WERI-Rb-1 (cell line): Measurements from ENCODE around the gene YIF1B.

Source experiments
- DNase-seq: peaks from one replicate; pipeline ENCODE4 v3.0.0-alpha.2; 2020
- H3K27ac ChIP-seq: fragments of 250-450 bp; sonication (Bioruptor Pico); 2 replicates; pipeline ENCODE4 v1.5.1; 2020; ENCODE audit warnings: mild to moderate bottlenecking, moderate library complexity
- H3K27me3 ChIP-seq: fragments of 250-450 bp; sonication (Bioruptor Pico); 2 replicates; pipeline ENCODE4 v1.5.1; 2021; ENCODE audit warnings: mild to moderate bottlenecking, low read depth, moderate library complexity; ENCODE audit not compliant: insufficient read depth, severe bottlenecking
- H3K36me3 ChIP-seq: fragments of 250-450 bp; sonication (Bioruptor Pico); 2 replicates; pipeline ENCODE4 v1.5.1; 2020; ENCODE audit warnings: mild to moderate bottlenecking, moderate library complexity
- H3K4me3 ChIP-seq: 2 replicates; pipeline ENCODE4 v1.5.1; 2011; ENCODE audit warnings: low read depth, mild to moderate bottlenecking, control low read depth, low read length
- H3K9me3 ChIP-seq: fragments of 250-450 bp; sonication (Bioruptor Pico); 2 replicates; pipeline ENCODE4 v1.5.1; 2021; ENCODE audit warnings: mild to moderate bottlenecking, moderate library complexity; ENCODE audit not compliant: severe bottlenecking
- TF ChIP-seq, protein P1 (sequence below): IDR thresholded peaks from 2 replicates; pipeline ENCODE4 v1.5.1; 2011; ENCODE audit warnings: low read depth, mild to moderate bottlenecking, control low read depth, inconsistent platforms, low read length

YIF1B gene

DNA sequence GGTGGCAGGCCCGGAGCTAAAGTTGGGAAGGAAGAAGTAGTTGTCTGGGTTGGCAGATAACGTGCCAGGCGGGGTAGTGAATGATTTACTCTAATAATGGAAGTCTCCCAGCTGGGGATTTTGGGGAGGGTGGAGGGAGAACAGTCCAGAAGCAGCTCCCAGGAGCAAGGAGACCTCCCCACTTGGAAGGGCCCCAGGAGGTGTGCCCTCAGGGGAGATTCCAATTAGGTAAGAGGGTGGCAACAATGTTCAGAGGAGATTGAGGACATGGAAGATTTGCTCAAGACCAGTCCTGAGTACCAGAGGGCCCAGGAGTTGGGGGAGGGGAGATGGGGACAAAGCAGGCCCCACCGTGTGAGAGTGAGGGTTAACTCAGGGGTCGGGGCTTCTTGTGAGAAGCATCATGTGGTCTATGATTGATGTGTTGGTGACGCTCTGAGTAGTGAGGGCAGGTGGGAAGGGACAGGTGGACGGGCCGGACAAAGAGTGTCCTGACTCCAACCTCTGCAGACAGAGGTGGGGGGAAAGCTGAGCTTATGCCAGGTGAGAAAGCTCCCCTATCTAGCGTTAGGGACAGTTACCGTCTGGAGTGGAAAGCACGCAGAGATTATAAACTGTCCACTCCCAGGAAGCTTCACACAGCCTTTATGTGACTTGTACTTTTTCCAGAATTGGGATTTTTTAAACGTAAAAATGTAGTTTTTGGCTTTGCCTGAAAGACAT, 47.8 kb downstream of the YIF1B start:
- peak; percentile 61 for DNase-seq
- H3K36me3 ChIP-seq = no peaks in the 10 kb centered on the region
- no peaks in the 10 kb centered on the region for H3K9me3 ChIP-seq
- TF ChIP-seq, protein P1, sequence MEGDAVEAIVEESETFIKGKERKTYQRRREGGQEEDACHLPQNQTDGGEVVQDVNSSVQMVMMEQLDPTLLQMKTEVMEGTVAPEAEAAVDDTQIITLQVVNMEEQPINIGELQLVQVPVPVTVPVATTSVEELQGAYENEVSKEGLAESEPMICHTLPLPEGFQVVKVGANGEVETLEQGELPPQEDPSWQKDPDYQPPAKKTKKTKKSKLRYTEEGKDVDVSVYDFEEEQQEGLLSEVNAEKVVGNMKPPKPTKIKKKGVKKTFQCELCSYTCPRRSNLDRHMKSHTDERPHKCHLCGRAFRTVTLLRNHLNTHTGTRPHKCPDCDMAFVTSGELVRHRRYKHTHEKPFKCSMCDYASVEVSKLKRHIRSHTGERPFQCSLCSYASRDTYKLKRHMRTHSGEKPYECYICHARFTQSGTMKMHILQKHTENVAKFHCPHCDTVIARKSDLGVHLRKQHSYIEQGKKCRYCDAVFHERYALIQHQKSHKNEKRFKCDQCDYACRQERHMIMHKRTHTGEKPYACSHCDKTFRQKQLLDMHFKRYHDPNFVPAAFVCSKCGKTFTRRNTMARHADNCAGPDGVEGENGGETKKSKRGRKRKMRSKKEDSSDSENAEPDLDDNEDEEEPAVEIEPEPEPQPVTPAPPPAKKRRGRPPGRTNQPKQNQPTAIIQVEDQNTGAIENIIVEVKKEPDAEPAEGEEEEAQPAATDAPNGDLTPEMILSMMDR = no peak
- no peaks in the 10 kb centered on the region for H3K27me3 ChIP-seq
- peak overlapping the region; percentile 87 for H3K27ac ChIP-seq
- H3K4me3 ChIP-seq = no peak overlapping the region

DNA sequence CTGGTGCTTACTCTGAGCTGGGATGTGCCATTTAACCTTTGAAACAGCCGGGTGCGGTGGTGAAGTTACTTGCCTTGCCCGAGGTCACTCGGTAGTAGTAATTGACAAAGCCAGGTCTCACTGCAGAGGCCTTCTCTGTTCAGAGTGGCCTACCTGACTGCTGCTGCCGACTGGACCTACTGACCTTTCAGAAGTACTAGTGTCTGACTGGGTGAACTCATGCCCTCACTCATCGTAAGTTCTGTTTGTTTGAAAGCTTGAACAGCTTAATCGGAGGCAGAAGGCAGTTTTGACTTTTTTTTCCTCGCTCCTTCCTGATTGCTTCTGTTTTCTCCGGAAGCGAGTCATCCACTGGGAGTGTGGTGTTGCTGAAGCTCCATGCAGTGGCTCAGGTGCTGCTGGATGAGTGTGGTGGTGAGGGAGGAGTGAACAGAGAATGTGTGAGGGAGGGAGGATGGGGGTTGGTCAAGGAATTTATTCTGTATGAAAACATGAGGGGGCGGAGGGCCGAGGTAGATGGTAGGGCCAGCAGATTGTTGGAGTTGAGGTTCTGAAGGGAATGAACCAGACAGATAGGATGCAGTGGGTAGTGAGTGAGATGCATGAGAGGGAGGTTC, 48.7 kb downstream of the YIF1B start:
- Histone ChIP-seq H3K27me3 (no peaks in the 10 kb centered on the region), H3K27ac (peak overlapping the region; percentile 87), H3K36me3 (no peaks in the 10 kb centered on the region), H3K9me3 (no peaks in the 10 kb centered on the region), H3K4me3 (no peak overlapping the region)
- no peak for DNase-seq
- TF ChIP-seq, protein P1 = no peak

DNA sequence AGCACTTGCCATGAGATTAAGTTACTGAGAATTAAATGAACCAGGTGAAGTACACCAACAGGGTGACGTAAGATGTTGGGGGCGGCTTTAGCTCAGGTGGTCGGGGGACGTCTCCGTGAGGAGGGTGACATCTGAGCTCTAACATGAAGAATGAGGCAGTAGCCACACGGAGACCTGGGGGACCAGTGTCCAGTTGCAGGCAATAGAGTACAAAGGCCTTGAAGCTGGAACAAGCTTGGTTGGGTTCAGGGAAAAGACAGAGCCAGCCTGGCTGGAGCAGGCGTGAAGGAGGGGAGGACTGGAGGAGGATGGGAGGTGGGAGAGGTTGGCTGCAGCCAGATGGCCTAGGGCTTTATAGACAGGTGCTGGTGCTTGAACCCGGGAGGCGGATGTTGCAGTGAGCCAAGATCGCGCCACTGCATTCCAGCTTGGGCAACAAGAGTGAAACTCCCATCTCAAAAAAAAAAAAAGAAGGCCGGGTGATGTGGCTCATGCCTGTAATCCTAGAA, 49.8 kb downstream of the YIF1B start:
- peak overlapping the region; percentile 87 for H3K27ac ChIP-seq
- DNase-seq = peak; percentile 68

DNA sequence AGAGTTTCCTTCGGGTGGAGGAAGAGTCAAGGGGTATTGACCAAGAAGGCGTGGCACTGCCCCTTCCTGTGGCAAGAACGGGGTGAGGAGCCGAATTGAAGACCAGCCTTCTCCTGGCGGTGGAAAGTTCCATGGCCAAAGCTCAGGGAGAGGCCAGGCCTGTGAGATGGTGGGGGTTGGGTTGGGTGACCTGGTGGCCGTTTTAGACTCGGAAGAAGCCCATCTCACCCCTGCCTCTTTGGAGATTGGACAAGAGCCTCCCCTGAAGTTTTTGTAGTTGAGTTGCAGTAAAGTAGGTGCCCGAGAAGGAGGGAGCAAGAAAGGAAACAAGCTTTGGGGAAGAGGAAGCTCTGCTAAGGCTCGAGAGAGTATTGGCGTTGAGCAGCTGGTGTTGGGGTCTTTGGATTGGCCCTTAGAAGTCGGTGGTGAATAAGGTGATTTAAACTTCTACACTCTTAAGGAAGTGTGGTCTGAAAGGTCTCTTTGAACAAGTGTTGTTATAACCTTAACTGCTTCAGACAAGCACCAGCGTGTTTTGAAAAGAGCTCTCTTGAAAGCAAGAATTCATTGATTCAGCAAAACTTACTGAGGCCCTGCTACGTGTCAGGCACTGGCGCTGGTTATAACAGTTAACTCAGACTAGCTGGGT, 50.4 kb downstream of the YIF1B start:
- peak overlapping the region; percentile 87 for H3K27ac ChIP-seq
- no peaks in the 10 kb centered on the region for H3K9me3 ChIP-seq
- TF ChIP-seq, protein P1 = no peak
- H3K27me3 ChIP-seq = no peaks in the 10 kb centered on the region
- H3K4me3 ChIP-seq = no peak overlapping the region
- H3K36me3 ChIP-seq = no peaks in the 10 kb centered on the region
- no peak for DNase-seq

More for the DNA sequence above, 49.8 kb downstream of the YIF1B start:
- no peaks in the 10 kb centered on the region for H3K36me3 ChIP-seq
- TF ChIP-seq, protein P1 = no peak
- no peaks in the 10 kb centered on the region for H3K27me3 ChIP-seq
- H3K4me3 ChIP-seq = no peak overlapping the region
- no peaks in the 10 kb centered on the region for H3K9me3 ChIP-seq

DNA sequence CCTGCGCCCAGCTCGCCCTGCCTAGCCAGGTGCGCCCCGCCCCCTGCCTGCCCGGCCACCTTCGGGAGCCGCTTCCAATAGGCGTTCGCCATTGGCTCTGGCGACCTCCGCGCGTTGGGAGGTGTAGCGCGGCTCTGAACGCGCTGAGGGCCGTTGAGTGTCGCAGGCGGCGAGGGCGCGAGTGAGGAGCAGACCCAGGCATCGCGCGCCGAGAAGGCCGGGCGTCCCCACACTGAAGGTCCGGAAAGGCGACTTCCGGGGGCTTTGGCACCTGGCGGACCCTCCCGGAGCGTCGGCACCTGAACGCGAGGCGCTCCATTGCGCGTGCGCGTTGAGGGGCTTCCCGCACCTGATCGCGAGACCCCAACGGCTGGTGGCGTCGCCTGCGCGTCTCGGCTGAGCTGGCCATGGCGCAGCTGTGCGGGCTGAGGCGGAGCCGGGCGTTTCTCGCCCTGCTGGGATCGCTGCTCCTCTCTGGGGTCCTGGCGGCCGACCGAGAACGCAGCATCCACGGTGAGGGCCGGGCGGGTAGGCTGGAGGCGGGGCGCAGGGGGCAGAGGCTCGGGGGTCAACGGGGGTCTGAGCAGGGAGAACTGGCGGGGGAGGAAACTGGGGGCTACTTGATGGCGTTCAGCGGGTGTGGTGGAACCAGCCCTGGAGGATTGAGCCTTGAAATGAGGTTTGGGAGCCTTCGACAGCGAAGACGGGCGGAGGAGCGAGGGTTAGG, 51.1 kb downstream of the YIF1B start, which contains the start of gene SPINT2:
Gene SPINT2 (plus strand): TSS at position 88 of the 727 bp plus-strand sequence. CDS start 320 bp downstream, at position 408.
- H3K9me3 ChIP-seq = no peaks in the 10 kb centered on the region
- H3K4me3 ChIP-seq = no peak within 1 kb of the TSS
- H3K27ac ChIP-seq = peak within 1 kb of the TSS; percentile 87
- H3K27me3 ChIP-seq = no peaks in the 10 kb centered on the region
- no peak for DNase-seq
- TF ChIP-seq, protein P1 = no peak
- no peaks in the 10 kb centered on the region for H3K36me3 ChIP-seq
